Renal cortex interstitium (tissue), 11 donors: ENCODE measurements around the gene GPRC5C. TPM values are rescaled to one million over a fixed set of nuclear protein-coding genes. Genes with fewer than 3 reads are reported as not detected.
"Not testable (repeated sequence)": the region's sequence is repeated elsewhere in the genome, so short reads cannot be mapped to it uniquely, and the experiment has no call there.

Experiments
- DNase-seq, 11 donors: peaks; one replicate each; pipeline ENCODE4 v3.0.0-alpha.2; 2013; ENCODE audit warnings: low read depth in 9 of 11, low spot score in 4 of 11; ENCODE audit errors: extremely low read depth in 1 of 11
- polyA plus RNA-seq, 3 donors: library from polyadenylated mRNA; unstranded; fragments of 120-200 nt; gene quantifications; one replicate each; pipeline ENCODE4 v1.2.1, GENCODE V29; 2013; ENCODE audit not compliant: insufficient read length in 3 of 3

Gene GPRC5C
- polyA plus RNA-seq, 3 donors: 86.9 to 134 (median 115) TPM

DNA sequence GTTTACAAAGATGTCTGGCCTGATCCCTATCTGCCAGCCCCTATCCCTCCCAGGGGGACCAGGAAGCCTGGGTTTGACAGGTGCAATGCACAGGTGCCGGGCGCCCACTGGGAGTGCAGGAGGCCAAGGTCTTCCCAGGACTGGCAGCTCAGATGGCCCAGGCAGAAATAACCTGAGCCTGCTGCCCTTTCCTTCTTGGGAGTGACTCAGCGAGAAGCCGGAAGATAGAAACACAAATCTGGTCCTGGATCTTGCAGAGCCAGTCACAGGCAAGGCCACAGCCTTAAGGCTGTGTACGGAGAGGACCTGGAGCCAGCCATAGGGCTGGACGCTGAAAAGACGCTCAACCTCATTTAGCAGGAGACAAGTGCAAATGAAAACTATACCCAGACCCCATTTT is 36.9 kb upstream of the GPRC5C start:
- DNase-seq: no peak

DNA sequence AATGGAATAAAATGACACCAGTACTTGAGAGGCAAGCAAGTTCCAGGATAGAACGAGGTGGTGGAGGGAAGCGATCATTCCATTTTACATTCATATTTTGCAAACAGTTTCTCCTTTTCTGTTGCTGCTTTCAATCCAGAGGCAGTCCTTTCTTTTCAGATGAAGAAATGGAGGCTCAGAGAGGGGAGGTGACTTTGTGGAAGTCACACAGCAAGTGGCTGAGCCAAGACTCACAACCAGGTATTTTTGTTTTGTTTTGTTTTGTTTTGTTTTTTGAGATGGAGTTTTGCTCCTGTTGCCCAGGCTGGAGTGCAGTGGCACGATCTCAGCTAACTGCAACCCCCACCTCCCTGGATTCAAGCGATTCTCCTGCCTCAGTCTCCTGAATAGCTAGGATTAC is 35.3 kb upstream of the GPRC5C start:
- DNase-seq: no peak

DNA sequence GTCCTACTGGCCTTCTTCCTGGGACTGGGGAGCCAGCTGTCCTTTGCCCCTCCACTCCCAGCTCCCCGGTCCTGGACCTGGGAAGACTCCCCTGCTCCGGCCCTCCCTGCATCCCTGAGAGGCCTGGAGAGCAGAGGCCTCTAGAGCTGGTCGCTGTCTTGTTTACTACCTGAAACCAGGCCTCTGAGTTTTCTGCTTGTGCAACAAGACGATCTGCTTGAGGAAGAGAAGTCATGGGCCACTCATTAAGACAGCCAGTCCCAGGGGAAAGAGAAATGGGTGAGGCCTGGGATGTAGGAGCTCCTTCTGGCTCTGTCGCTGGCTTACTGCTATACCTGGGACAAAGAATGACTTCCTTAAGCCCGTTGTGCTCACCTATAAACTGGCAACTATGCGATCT is 29.8 kb upstream of the GPRC5C start:
- no peak for DNase-seq

DNA sequence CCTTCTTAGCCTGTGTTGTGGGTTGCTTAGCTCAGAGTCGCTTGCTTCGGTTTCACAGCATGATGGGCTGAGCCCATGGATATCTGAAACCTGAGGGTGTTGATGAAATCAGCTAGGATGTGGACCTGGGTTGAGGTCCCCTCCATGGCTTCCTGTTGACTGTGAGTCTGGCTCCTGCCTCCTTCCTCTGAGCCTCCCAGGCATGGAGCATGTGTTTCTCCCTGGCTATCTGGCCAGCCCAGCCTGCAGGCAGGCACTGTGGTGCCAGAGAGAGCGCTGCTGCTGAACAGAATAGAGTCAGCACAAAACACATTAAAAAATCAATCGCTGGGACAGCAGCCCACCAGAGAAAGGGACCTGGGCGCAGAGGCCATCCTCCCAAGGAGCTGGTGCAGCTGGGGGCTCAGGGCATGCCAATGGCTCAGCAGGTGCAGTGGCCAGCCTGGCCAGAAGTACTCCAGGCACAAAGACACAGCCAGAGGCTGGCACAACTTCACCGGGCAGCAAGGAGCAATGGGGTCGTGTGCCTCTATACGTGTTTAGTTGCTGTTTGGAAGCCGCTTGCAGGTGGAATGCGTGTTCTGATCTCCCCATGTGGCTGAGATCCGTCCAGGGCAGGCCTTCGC is 28.3 kb upstream of the GPRC5C start:
- no peak for DNase-seq

DNA sequence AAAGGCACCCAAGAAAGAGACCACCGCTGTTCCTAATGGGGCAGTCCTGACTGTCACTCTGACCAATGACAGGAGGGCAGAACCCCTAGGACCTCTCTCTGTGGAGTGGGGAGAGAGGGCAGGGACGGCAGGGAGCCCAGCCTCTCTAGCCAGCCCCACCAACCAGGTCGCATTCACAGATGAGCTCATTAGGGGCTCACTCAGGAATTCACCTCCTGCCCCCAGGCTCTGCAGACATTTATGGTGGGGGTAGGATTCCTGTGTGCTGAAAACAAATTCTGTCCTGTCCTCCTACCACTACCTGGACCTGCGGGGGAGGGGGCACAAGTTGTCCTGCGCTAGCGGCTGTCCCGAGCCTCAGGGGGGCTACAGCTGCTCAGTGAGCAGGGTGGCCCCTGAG is 27.7 kb upstream of the GPRC5C start:
- DNase-seq: no peak

DNA sequence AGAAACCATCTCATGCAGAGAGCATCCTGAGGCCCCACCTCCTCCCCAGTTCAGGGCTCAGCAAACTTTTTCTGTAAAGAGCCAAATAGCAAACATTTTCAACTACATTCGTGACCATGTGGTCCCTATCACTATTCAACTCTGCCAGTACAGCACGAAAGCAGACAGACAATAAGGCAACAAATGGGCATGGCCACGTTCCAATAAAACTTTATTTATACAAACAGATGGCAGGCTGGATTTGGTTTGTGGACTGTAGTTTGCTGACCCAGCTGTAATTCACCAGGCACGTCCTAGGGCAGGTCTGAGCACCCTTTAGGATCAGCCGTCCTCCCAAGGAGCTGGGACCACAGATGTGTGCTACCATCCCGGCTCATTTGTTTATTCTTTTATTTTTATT is 27.1 kb upstream of the GPRC5C start:
- DNase-seq: no peak

DNA sequence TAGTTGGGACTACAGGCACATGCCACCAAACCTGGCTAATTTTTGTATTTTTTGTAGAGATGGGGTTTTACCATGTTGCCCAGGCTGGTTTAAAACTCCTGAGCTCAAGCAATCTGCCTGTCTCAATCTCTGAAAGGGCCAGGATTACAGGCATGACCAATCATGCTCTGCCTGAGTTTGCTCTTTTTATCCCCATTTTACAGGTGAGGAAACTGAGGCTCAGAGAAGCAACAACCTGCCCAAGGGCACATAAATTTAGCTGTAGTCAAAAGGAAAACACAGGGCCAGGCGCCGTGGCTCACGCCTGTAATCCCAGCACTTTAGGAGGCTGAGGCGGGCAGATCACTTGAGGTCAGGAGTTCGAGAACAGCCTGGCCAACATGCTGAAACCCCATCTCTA is 26.6 kb upstream of the GPRC5C start:
- not testable (repeated sequence) for DNase-seq

DNA sequence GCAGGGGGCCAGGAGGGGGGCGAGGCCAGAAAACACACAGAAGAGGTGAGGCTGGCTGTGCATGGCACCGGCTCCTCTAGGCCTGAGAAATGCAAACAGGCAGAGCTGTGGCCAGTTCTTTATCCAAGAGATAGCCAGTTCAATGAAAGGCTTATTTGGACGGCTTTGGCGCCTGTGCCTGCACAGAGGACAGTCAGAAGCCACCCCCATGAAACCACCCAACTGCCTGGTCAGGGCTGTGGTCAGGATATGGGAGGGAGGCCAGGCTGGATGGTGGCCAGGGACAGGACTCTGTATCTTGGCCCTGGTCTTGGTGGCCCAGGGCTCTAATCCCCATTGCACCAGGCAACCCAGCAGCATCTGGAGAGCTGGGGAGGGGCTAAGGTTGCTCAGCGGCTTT is 24.5 kb upstream of the GPRC5C start:
- no peak for DNase-seq

DNA sequence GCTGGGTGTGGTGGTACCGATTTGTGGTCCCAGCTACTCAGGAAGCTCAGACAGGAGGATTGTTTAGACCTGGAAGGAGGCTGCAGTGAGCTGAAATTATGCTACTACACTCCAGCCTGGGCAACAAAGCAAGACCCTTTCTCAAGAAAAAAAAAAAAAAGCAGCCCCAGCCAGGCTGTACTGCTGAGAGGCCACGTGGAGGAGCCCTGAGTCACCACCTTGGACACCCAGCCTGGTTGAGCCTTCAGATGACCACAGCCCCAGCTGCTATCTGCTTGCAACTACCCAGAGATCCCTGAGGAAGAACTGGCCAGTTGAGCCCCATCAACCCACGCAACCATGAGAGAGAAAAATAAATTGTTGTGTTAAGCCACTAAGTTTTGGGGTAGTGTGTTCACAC is 23.6 kb upstream of the GPRC5C start:
- no peak for DNase-seq

DNA sequence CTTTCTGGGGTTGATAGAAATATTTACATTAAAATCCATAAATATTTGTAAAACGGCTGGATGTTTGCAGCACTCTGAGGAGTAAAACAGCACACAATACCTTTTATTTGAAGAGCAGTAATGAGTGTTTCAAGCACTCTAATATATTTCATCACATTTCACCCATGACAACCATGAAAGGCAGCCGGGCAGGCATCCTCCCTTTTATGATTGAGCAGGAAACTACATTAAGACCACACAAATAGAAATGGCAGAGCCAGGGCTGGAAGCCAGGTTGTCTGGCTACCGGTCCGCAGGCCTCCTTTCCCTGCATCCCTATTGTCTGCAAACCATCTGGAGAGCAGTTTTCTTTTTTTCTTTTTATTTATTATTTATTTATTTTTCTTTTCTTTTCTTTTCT is 23.1 kb upstream of the GPRC5C start:
- no peak for DNase-seq

DNA sequence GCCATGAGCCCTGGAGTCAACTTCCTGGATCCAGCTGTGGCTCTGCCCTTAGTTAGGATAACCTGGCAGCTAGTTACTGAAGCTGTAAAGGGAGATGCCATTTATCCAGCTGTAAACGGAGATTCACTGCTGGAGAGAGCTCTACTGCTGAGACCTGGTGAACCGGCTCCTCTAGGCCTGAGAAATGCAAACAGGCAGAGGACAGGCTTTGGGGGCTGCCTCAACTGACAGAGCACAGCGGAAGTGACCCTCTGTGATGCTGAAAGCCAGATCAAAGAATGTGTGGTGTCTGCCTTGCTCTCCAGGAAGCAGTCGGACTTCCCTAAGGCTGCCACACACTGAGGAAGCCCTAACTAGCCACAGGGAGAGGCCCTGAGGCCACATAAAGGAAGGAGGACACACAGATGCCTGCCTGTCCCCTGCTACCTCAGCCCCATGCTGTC is 21.9 kb upstream of the GPRC5C start:
- no peak for DNase-seq

DNA sequence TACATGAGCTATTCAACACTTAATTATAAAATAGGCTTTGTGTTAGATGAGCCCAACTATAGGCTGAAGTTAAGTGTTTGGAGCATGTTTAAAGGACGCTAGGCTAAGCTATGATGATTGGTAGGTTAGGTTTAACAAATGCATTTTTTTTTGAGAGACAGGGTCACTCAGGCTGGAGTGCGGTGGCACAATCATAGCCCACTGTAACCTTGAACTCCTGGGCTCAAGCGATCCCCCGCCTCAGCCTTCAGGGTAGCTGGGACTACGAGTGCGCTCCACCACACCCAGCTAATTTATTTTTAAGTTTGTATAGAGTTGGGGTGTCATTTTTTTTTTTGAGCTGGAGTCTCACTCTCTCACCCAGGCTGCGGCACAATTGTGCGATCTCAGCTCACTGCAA is 19.3 kb upstream of the GPRC5C start:
- no peak for DNase-seq

DNA sequence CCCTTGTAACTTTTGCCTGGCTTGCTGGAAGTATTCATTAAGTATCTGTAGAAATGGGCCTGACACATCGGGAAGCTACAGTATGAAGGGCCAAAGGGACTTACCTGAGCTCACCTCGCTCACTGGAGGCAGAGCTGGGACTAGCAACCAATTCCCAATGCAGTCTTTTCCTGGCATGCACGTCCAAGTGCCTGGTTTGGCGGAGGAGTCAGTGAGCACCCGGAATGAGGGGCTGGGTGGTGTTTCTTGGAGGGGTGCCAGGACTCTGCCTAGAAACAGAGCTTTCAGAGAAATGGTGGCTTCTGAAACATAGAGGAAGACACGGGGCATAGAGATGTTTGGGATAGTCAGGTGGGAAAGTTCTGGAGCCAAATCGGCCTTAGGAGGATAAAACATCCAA is 18.4 kb upstream of the GPRC5C start:
- no peak for DNase-seq

DNA sequence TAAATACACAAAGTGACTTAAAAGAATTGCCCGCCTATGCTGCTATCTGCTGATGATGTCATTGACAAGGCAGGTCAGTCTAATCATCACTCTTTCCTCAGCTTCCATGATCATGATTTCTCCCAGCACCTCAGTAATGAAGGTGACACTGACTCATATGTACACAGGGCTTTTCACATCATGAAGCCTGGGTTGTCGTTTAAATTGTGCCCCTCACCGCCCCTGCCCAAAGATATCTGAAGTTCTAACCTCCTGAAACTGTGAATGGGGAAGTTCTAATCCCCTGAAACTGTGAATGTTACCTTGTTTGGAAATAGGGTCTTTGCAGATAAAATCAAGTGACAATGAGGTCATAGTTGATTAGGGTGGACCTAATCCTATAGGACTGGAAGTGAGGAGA is 17.4 kb upstream of the GPRC5C start:
- no peak for DNase-seq

DNA sequence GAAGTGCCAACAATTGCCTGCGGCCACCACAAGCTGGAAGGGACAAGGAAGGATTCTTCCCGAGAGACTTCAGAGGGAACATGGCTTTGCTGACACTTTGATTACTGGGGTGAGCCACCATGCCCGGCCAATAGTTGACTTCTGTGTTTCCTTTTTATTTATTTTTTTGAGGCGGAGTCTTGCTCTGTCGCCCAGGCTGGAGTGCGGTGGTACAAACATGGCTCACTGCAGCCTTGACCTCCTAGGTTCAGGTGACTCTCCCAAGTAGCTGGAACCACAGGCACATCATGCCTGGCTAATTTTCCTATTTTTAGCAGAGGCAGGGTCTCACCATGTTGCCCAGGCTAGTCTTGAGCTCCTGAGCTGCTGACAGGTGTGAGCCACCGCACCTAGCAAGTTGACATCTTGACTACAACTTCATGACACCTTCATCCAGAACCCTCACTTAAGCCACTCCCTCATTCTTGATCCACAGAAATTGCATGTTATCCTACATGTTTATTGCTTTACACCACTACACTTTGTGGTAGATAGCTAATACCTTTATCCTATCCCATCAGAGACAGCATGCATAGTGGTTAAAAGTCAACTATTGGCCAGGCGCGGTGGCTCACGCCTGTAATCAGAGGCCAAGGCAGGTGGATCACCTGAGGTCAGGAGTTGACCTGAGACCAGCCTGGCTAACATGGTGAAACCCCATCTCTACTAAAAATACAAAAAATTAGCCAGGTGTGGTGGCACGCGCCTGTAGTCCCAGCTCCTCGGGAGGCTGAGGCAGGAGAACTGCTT is 16.1 kb upstream of the GPRC5C start:
- no peak for DNase-seq

DNA sequence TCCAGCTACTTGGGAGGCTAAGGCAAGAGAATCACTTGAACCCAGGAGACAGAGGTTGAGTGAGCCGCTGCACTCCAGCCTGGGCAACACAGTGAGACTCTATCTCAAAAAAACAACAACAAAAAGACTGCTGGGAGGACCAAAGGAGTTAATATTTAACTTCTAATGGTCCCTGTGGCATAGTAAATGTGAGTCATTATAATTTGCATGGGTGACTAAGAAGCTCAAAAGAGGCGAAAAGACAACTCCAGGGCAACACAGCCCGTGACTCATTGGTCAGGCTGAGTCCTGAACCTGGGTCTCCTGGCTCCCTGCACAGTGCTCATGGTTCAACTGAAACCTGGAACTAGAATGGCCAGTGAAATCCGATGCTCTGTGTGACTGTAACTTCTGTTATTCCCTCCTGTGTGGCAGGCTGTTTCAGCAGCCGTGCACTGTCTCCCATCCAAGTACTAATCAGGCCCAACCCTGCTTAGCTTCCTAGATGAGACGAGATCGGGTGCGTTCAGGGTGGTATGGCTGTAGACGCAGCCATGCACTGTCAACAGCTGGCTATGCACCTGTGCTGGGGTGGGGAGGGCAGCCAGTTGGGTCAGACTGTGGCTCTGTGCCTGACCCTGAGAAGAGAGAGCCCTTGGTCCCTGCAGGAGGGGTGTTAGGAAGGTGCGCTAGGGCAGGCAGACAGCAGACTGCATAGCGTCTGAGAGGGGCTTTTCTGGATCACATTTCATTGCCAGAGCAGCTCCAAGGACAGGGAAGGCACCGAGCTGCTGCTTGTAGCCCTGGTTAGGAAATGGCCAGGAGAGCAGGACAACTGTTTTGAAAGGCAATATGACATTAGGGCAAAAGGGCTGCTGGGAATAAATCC is 14.5 kb upstream of the GPRC5C start:
- DNase-seq: no peak

DNA sequence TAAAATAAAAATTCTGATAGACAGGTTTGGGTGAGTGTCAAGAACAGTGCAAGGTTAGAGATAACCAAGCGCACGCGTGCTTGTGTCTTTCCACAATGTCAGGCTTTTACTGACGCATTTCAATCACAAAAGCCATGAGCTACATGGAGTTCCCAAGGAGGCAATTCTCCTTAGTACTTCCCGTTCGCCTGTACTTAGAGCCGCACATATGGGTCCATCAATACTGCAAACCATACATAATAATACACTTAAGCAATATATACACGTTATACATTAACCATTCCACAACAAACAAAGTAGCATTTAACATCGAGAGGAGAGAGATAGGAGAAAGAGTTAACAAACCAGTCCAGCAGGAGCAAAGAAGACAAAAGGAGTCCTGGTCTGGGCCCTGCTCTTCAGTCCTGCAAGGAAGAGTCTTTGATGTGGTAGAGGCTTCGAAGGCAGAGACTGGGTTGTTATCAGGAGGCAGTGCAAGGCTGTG is 11.9 kb upstream of the GPRC5C start:
- DNase-seq: no peak

DNA sequence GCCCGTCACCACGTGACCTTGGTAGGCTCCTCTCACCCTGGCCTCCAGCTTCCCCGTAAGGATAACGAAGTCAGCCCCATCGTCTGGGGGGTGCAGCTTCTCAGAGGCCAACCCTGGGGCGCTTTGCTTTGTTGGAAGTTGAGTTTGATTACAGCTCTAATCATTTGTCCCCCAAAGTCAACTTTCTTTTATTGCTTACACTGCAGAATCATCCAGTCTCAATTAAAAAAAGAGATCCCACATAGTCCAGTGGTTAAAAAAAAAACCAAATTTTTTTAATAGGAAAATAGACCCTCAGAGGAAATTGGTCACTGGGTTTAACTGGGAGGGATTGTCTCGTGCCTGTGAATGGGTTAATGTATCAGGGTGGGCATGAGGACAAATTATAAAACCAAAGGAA is 7.8 kb upstream of the GPRC5C start:
- DNase-seq: no peak

DNA sequence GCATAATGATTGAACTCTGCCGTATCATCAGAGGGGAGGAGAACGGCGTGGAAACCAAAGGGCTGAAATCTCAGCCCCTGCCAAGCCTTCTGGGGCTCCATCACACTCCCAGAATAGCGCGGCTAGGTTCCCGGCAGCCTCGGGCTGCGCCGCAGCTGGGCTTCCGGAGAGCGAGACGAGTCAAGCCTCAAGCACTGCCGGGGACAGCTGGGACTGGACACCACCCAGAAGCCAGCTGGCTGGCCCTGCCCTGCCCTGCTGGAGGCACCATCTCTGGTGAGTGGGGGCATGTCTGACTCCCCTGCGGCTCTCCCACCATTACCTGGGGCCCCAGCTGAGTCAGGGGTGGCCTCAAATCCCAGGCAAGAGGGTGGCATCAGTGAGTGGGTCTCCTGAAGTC is 7.2 kb upstream of the GPRC5C start:
- no peak for DNase-seq

DNA sequence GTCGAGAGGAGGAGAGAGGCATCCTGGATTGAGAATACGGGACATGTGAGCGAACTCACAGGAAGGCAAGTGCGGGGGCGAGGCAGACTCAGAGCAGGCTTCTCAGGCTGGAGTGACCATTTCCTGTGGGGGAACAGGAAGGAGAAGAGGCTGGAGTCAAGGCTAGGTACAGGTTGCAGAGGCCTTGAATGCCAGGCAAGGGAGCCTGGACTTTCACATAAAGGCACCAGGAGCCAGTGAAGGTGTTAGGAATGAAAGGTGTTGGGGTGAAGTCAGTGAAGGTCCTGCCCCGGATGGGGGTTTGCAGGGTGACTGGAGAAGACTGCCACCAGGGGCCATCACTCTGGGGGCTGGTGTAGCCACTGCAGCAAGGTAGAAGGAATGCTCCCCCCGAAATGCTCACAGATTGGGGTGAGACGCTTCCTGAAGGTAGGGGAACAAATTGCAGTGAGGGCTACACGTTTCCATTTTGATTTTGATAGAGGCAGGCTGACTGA is 5.3 kb upstream of the GPRC5C start:
- DNase-seq: no peak
